SK-N-SH treated with all-trans-retinoic acid at 6 μM for 48 hours (cell line): ENCODE measurements around the gene LAPTM4A.

Experiments
- CSDC2 ChIP-seq: fragments of 250-450 bp; sonication (Bioruptor Pico); IDR thresholded peaks from 2 replicates; pipeline ENCODE4 v1.5.0; 2020; ENCODE audit warnings: mild to moderate bottlenecking, moderate library complexity
- ISL1 ChIP-seq: fragments of 250-450 bp; sonication (Bioruptor Pico); IDR thresholded peaks from 2 replicates; pipeline ENCODE4 v2.1.2; 2022; ENCODE audit warnings: mild to moderate bottlenecking, moderate library complexity
- PPARA ChIP-seq: fragments of 250-450 bp; sonication (Bioruptor Pico); IDR thresholded peaks from 2 replicates; pipeline ENCODE4 v1.5.0; 2020; ENCODE audit warnings: mild to moderate bottlenecking, borderline replicate concordance
- SNAI2 ChIP-seq: fragments of 250-450 bp; sonication (Bioruptor Pico); IDR thresholded peaks from 2 replicates; pipeline ENCODE4 v1.5.0; 2020; ENCODE audit warnings: mild to moderate bottlenecking, moderate library complexity
- ZFP30 ChIP-seq: fragments of 450-650 bp; formaldehyde crosslinking; IDR thresholded peaks from 2 replicates; pipeline ENCODE4 v1.5.0; 2022; ENCODE audit warnings: mild to moderate bottlenecking, moderate library complexity
- ZNF8 ChIP-seq: fragments of 450-650 bp; formaldehyde crosslinking; IDR thresholded peaks from 2 replicates; pipeline ENCODE4 v1.5.0; 2020; ENCODE audit warnings: mild to moderate bottlenecking, moderate library complexity
- TF ChIP-seq, protein P1 (sequence below): fragments of 250-450 bp; sonication (Bioruptor Pico); IDR thresholded peaks from 2 replicates; pipeline ENCODE4 v1.5.1; 2021; ENCODE audit warnings: mild to moderate bottlenecking, moderate library complexity
- TF ChIP-seq, protein P2 (sequence below): fragments of 250-450 bp; sonication (Bioruptor Pico); IDR thresholded peaks from 2 replicates; pipeline ENCODE4 v1.8.0; 2021; ENCODE audit warnings: low read depth, mild to moderate bottlenecking, moderate library complexity, borderline replicate concordance
- TF ChIP-seq, protein P3 (sequence below): fragments of 250-450 bp; sonication (Bioruptor Pico); IDR thresholded peaks from 2 replicates; pipeline ENCODE4 v1.5.1; 2020; ENCODE audit warnings: low read depth, mild to moderate bottlenecking, moderate library complexity

DNA sequence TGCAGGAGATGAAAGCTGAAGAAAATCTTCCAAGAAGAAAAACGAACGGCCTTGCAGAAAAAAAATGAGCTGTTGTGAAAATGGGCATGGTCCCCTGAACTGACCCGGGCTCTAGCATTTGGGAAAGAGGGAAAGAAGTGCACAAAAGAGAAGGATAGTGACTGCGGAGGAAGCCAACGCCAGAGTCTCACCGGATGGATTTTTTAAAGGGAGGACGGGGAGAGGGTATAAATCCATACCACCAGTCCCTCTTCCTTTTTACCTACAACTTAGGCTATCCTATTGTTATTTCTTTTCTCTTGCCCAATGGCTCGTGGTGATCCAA lies 62.1 kb downstream of the LAPTM4A start:
- no peak for TF ChIP-seq PPARA (CRISPR knock-in tag)
- no peak for TF ChIP-seq ZFP30 (CRISPR knock-in tag)
- TF ChIP-seq CSDC2 (CRISPR knock-in tag), result no peak
- TF ChIP-seq, protein P1, sequence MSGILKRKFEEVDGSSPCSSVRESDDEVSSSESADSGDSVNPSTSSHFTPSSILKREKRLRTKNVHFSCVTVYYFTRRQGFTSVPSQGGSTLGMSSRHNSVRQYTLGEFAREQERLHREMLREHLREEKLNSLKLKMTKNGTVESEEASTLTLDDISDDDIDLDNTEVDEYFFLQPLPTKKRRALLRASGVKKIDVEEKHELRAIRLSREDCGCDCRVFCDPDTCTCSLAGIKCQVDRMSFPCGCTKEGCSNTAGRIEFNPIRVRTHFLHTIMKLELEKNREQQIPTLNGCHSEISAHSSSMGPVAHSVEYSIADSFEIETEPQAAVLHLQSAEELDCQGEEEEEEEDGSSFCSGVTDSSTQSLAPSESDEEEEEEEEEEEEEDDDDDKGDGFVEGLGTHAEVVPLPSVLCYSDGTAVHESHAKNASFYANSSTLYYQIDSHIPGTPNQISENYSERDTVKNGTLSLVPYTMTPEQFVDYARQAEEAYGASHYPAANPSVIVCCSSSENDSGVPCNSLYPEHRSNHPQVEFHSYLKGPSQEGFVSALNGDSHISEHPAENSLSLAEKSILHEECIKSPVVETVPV (CRISPR knock-in tag), result no peak
- TF ChIP-seq ISL1 (CRISPR knock-in tag), result no peak
- TF ChIP-seq, protein P2, sequence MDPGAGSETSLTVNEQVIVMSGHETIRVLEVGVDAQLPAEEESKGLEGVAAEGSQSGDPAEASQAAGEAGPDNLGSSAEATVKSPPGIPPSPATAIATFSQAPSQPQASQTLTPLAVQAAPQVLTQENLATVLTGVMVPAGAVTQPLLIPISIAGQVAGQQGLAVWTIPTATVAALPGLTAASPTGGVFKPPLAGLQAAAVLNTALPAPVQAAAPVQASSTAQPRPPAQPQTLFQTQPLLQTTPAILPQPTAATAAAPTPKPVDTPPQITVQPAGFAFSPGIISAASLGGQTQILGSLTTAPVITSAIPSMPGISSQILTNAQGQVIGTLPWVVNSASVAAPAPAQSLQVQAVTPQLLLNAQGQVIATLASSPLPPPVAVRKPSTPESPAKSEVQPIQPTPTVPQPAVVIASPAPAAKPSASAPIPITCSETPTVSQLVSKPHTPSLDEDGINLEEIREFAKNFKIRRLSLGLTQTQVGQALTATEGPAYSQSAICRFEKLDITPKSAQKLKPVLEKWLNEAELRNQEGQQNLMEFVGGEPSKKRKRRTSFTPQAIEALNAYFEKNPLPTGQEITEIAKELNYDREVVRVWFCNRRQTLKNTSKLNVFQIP, result no peak
- TF ChIP-seq ZNF8 (CRISPR knock-in tag), result no peak
- no peak for TF ChIP-seq SNAI2
- TF ChIP-seq, protein P3, sequence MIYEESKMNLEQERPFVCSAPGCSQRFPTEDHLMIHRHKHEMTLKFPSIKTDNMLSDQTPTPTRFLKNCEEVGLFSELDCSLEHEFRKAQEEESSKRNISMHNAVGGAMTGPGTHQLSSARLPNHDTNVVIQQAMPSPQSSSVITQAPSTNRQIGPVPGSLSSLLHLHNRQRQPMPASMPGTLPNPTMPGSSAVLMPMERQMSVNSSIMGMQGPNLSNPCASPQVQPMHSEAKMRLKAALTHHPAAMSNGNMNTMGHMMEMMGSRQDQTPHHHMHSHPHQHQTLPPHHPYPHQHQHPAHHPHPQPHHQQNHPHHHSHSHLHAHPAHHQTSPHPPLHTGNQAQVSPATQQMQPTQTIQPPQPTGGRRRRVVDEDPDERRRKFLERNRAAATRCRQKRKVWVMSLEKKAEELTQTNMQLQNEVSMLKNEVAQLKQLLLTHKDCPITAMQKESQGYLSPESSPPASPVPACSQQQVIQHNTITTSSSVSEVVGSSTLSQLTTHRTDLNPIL (CRISPR knock-in tag), result no peak
